CD4-positive, alpha-beta T cell (primary cell): ENCODE data around the gene NMNAT2. TPM values are rescaled to one million over a fixed set of nuclear protein-coding genes. Genes with fewer than 3 reads are reported as not detected.

Experiments
- ATAC-seq: fragments of 200-7000 bp; cut with Tn5 transposase; one replicate; pipeline ENCODE4 v1.10.0; 2022; ENCODE audit warnings: mild to moderate bottlenecking; ENCODE audit not compliant: poor library complexity
- CTCF ChIA-PET: fragments of 350-600 bp; sonication (Branson Sonifier 250); formaldehyde crosslinking; loops from one replicate; lab custom pipeline; 2021; ENCODE audit warnings: antibody characterized with exemption, inconsistent platforms; lab: Charles Lee
- POLR2A ChIA-PET: fragments of 350-600 bp; sonication (Branson Sonifier 250); formaldehyde crosslinking; loops from one replicate; lab custom pipeline; 2021; ENCODE audit warnings: antibody characterized with exemption, inconsistent platforms; lab: Charles Lee
- DNase-seq, 14 experiments: peaks; one replicate each; pipeline ENCODE4 v3.0.0-alpha.2; 2013 to 2020; ENCODE audit warnings: mixed read lengths in 2 of 14
- H3K27ac ChIP-seq, 2 donors: one replicate each; pipeline versions ENCODE4 v1.5.1 to v1.7.0; 2013; ENCODE audit warnings: low read length in 2 of 2, low read depth in 1 of 2, mild to moderate bottlenecking in 1 of 2
- H3K27me3 ChIP-seq, 2 experiments: 1 replicate in 1 of 2; 2 replicates in 1 of 2; pipeline versions ENCODE4 v1.6.1 to v1.7.0; 2013; ENCODE audit warnings: low read length in 2 of 2, control low read depth in 1 of 2, mild to moderate bottlenecking in 1 of 2, moderate library complexity in 1 of 2; ENCODE audit not compliant: insufficient read depth in 2 of 2, control insufficient read depth in 1 of 2
- H3K36me3 ChIP-seq: one replicate; pipeline ENCODE4 v1.6.1; 2013; ENCODE audit warnings: low read length, control low read depth; ENCODE audit not compliant: insufficient read depth
- H3K4me1 ChIP-seq: one replicate; pipeline ENCODE4 v1.6.1; 2013; ENCODE audit warnings: low read length, control low read depth; ENCODE audit not compliant: insufficient read depth
- H3K4me3 ChIP-seq: one replicate; pipeline ENCODE4 v1.5.1; 2013; ENCODE audit warnings: mild to moderate bottlenecking, low read length, moderate library complexity
- H3K9me3 ChIP-seq, 2 experiments: 1 replicate in 1 of 2; 2 replicates in 1 of 2; pipeline versions ENCODE4 v1.6.1 to v1.7.0; 2013; ENCODE audit warnings: low read length in 2 of 2, mild to moderate bottlenecking in 2 of 2, control low read depth in 1 of 2, moderate library complexity in 1 of 2; ENCODE audit not compliant: control insufficient read depth in 1 of 2, insufficient read depth in 1 of 2
- H3K27ac Mint-ChIP-seq: one replicate; pipeline ENCODE4 v1.8.0; 2020; ENCODE audit warnings: mixed read lengths
- H3K27me3 Mint-ChIP-seq: one replicate; pipeline ENCODE4 v1.8.0; 2021; ENCODE audit warnings: mixed read lengths
- H3K36me3 Mint-ChIP-seq: one replicate; pipeline ENCODE4 v1.8.0; 2021; ENCODE audit warnings: low read depth, mixed read lengths
- H3K4me1 Mint-ChIP-seq: one replicate; pipeline ENCODE4 v1.8.0; 2021; ENCODE audit warnings: low read depth, mixed read lengths
- H3K4me3 Mint-ChIP-seq: one replicate; pipeline ENCODE4 v1.8.0; 2020; ENCODE audit warnings: mild to moderate bottlenecking, mixed read lengths
- H3K9me3 Mint-ChIP-seq: one replicate; pipeline ENCODE4 v1.8.0; 2020; ENCODE audit warnings: mixed read lengths
- CTCF ChIP-seq: fragments of 200-600 bp; IDR thresholded peaks from one replicate; pipeline ENCODE4 v1.8.0; 2022; ENCODE audit warnings: antibody characterized with exemption, mild to moderate bottlenecking
- intact Hi-C, 2 experiments: fragments of 100-400 bp; cut with DNase I in 1 of 2; cut with micrococcal nuclease in 1 of 2; formaldehyde crosslinking; loops; one replicate each; pipeline versions ENCODE4 v1.15.1 to v1.9.0; 2023 to 2025; cut with DNase I, micrococcal nuclease
- total RNA-seq, 174 experiments: library from RNA in 2 of 174; stranded (reverse) in 2 of 174; gene quantifications; one replicate each; pipeline ENCODE4 v1.2.3 and lab custom pipeline; 2021 to 2026

Gene NMNAT2
- total RNA-seq, 2 experiments from 2014 or later = not detected

GRCh38 chr1:183222909-183223308 lies 195.3 kb downstream of the NMNAT2 start:
- intact Hi-C loops = no loop called here
- Mint-ChIP-seq H3K27ac (no peak overlapping the region), H3K4me3 (no peak overlapping the region), H3K4me1 (peaks cover 23% of the 10 kb centered on the region), H3K36me3 (no peaks in the 10 kb centered on the region), H3K27me3 (no peaks in the 10 kb centered on the region), H3K9me3 (no peaks in the 10 kb centered on the region)
- POLR2A ChIA-PET = no interaction called here
- Histone ChIP-seq H3K4me3 (no peak overlapping the region), H3K27me3 (peaks cover 0 to 4% of the 10 kb centered on the region in 2 experiments), H3K9me3 (no peaks in the 10 kb centered on the region), H3K27ac (no peak overlapping the region), H3K4me1 (peaks cover 14% of the 10 kb centered on the region), H3K36me3 (no peaks in the 10 kb centered on the region)
- no peak for ATAC-seq
- no peak for DNase-seq
- no peak for TF ChIP-seq CTCF
- CTCF ChIA-PET = no interaction called here

DNA sequence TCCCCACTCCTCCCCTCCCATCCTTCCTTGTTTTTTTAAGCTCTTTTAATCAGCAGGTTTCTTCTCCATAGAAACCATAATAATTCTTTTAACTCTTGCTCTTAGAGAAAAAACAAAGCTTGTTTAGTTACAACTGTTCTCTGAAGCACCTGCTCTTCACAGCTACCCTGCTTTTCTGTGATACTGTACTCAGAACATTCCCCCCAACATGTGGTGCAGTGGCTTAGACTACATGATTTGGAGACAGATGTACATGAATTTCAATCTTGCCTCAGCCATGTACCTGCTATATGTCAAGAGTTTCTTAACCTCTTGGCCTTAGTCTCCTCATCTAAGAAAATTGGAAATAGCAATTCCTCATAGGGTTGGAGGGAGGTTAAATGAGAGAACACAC lies 198.6 kb downstream of the NMNAT2 start:
- ChIA-PET POLR2A (no interaction called here), CTCF (no interaction called here)
- peaks cover 14% of the 10 kb centered on the region for H3K4me1 ChIP-seq
- no peaks in the 10 kb centered on the region for H3K36me3 Mint-ChIP-seq
- H3K4me1 Mint-ChIP-seq = peaks cover 27% of the 10 kb centered on the region
- no peak overlapping the region for H3K27ac ChIP-seq
- H3K27me3 ChIP-seq = peaks cover 0 to 4% of the 10 kb centered on the region in 2 experiments
- no peaks in the 10 kb centered on the region for H3K9me3 ChIP-seq
- H3K27ac Mint-ChIP-seq = peak overlapping the region; percentile 1
- H3K4me3 ChIP-seq = no peak overlapping the region
- TF ChIP-seq CTCF = no peak
- no peaks in the 10 kb centered on the region for H3K36me3 ChIP-seq
- no peak overlapping the region for H3K4me3 Mint-ChIP-seq
- peaks cover under 1% of the 10 kb centered on the region for H3K27me3 Mint-ChIP-seq
- no peaks in the 10 kb centered on the region for H3K9me3 Mint-ChIP-seq
- intact Hi-C loops = no loop called here
- DNase-seq (no peak), ATAC-seq (no peak)

DNA sequence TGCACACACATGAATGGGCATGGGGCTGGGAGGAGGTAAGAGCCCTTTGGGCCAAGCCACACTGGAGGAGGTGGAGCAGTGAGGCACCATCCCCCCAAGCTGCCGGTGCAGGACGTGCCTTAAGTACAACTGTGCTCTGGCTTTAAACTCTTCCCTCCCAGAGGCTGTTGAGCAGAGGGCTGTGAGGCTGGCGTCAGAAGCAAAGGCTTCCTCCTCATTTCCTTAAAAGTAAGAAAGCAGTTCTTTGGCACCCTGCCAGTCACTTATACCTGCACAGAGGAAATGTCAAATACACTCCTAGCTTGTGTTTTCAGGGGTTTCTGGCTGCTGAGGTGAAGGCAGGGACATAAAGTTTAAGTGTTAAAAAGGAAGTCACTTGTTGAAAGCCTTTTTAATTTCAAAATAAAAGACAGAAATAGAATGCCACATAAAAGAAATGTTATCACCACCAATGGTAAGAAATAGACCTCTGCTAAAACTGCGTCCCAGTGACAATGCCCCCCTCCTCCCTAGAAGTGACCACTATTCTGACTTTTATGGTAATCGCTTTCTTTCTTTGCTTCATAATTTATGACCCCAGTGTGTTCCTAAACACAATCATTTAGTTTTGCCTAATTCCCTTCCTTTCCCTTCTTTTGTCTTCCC lies 199.1 kb downstream of the NMNAT2 start:
- H3K27ac ChIP-seq = no peak overlapping the region
- H3K36me3 Mint-ChIP-seq = no peaks in the 10 kb centered on the region
- peaks cover 14% of the 10 kb centered on the region for H3K4me1 ChIP-seq
- ATAC-seq (peak; percentile 90), DNase-seq (peak; percentile 5 to 82 (median 54))
- no peaks in the 10 kb centered on the region for H3K36me3 ChIP-seq
- H3K4me1 Mint-ChIP-seq = peaks cover 27% of the 10 kb centered on the region
- H3K27me3 Mint-ChIP-seq = peaks cover 5% of the 10 kb centered on the region
- H3K9me3 ChIP-seq = no peaks in the 10 kb centered on the region
- ChIA-PET CTCF (no interaction called here), POLR2A (no interaction called here)
- no peak overlapping the region for H3K4me3 ChIP-seq
- no peaks in the 10 kb centered on the region for H3K9me3 Mint-ChIP-seq
- H3K27me3 ChIP-seq = peaks cover 0 to 4% of the 10 kb centered on the region in 2 experiments
- no peak overlapping the region for H3K4me3 Mint-ChIP-seq
- peak overlapping the region; percentile 56 for H3K27ac Mint-ChIP-seq
- TF ChIP-seq CTCF = no peak
- intact Hi-C loops = no loop called here
